Measurements from ENCODE around the gene CDC6. TPM values are rescaled to one million over a fixed set of nuclear protein-coding genes. Genes with fewer than 3 reads are reported as not detected.

The CDC6 gene
- total RNA-seq, 1 experiment from 2014 or later = 96.8 TPM

DNA sequence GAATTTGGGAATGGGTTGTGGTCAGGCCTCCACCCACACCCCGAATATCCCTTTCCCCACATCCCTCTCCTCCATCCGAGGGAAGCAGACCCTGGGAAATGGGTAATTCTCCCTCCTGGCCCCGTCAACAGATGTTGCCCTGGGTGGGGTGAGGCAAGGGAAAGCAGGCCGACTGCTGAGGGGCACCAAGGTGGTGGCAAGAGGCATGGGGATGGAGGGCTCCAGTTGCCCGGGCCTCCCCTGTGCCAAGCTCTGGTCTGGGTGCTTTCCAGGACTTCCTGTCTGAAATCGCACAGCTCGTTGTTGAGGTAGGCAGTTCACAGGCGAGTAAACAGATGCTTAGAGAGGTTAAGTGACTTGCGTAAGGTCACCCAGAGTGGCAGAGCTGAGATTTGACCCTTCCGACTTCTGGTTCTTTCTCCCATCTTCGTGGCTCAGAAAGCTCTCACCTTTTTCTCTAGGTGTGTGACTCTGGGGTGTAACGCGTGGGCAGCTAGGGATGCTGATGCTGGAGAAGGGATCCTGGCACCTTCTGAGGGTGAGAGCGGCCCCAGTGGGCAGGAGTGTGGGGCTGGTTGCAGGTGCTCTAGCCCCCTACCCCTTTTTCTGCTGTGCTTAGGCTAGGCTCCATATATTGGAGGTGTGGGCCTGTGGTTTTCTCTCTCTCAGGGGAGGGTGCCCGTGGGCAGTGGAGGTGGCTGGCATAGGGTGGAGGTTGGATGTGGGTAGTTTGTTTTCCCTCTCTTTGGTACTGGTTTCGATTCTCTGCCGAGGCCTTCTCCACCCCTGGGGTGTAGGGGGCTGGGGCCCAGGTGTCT, 38.5 kb downstream of the CDC6 start:
- no peak for DNase-seq (ENCODE audit: unreplicated experiment)
- TF ChIP-seq, protein P1, sequence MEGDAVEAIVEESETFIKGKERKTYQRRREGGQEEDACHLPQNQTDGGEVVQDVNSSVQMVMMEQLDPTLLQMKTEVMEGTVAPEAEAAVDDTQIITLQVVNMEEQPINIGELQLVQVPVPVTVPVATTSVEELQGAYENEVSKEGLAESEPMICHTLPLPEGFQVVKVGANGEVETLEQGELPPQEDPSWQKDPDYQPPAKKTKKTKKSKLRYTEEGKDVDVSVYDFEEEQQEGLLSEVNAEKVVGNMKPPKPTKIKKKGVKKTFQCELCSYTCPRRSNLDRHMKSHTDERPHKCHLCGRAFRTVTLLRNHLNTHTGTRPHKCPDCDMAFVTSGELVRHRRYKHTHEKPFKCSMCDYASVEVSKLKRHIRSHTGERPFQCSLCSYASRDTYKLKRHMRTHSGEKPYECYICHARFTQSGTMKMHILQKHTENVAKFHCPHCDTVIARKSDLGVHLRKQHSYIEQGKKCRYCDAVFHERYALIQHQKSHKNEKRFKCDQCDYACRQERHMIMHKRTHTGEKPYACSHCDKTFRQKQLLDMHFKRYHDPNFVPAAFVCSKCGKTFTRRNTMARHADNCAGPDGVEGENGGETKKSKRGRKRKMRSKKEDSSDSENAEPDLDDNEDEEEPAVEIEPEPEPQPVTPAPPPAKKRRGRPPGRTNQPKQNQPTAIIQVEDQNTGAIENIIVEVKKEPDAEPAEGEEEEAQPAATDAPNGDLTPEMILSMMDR (IDR thresholded peaks at IDR 0.05; ENCODE audit: unreplicated experiment) = no peak
- intact Hi-C loops (cut with micrococcal nuclease) = no loop called here
- POLR2A ChIA-PET = interaction anchor here (0.5 to 0.9 kb wide), 2 partner anchors 9 to 184 kb away, joined by 3 to 4 read pairs; no protein-coding TSS in a partner anchor
- Mint-ChIP-seq H3K36me3 (ENCODE audit: insufficient read depth, unreplicated experiment) (peaks cover 15% of the 10 kb centered on the region), H3K27me3 (ENCODE audit: insufficient read depth, unreplicated experiment) (no peaks in the 10 kb centered on the region), H3K27ac (ENCODE audit: low read depth, unreplicated experiment) (peak overlapping the region; percentile 63), H3K4me3 (ENCODE audit: unreplicated experiment) (no peak overlapping the region), H3K4me1 (ENCODE audit: insufficient read depth, unreplicated experiment) (peaks cover 64% of the 10 kb centered on the region), H3K9me3 (ENCODE audit: unreplicated experiment) (no peaks in the 10 kb centered on the region)
- CTCF ChIA-PET = interaction anchor here (0.5 to 0.7 kb wide), 2 partner anchors 92 to 112 kb away, joined by 3 read pairs; partner anchors contain the start of gene TOP2A
- no TSS peak for BruUV-seq (replicated peaks)

- intact Hi-C loops (cut with micrococcal nuclease) = no loop called here
- Mint-ChIP-seq H3K9me3 (ENCODE audit: unreplicated experiment) (no peaks in the 10 kb centered on the region), H3K4me3 (ENCODE audit: unreplicated experiment) (no peak overlapping the region), H3K36me3 (ENCODE audit: insufficient read depth, unreplicated experiment) (peaks cover 15% of the 10 kb centered on the region), H3K27me3 (ENCODE audit: insufficient read depth, unreplicated experiment) (no peaks in the 10 kb centered on the region), H3K4me1 (ENCODE audit: insufficient read depth, unreplicated experiment) (peaks cover 61% of the 10 kb centered on the region), H3K27ac (ENCODE audit: low read depth, unreplicated experiment) (no peak overlapping the region)
- BruUV-seq (replicated peaks) = no TSS peak
- TF ChIP-seq, protein P1 (IDR thresholded peaks at IDR 0.05; ENCODE audit: unreplicated experiment) = no peak
- CTCF ChIA-PET = interaction anchor here (0.6 to 1.6 kb wide), 2 partner anchors 8 to 32 kb away, joined by 3 read pairs; no protein-coding TSS in a partner anchor
- DNase-seq (ENCODE audit: unreplicated experiment) = no peak
- POLR2A ChIA-PET = interaction anchor here (1.2 to 1.4 kb wide), 2 partner anchors 8 to 23 kb away, joined by 3 to 4 read pairs; no protein-coding TSS in a partner anchor
These were observed 39.1 kb downstream of the CDC6 start for GRCh38 chr17:40326832-40327199.

GRCh38 chr17:40327244-40327729, 39.6 kb downstream of the CDC6 start:
- Mint-ChIP-seq H3K36me3 (ENCODE audit: insufficient read depth, unreplicated experiment) (peaks cover 15% of the 10 kb centered on the region), H3K27ac (ENCODE audit: low read depth, unreplicated experiment) (peak overlapping the region; percentile 64), H3K4me3 (ENCODE audit: unreplicated experiment) (no peak overlapping the region), H3K4me1 (ENCODE audit: insufficient read depth, unreplicated experiment) (peaks cover 56% of the 10 kb centered on the region), H3K27me3 (ENCODE audit: insufficient read depth, unreplicated experiment) (no peaks in the 10 kb centered on the region), H3K9me3 (ENCODE audit: unreplicated experiment) (no peaks in the 10 kb centered on the region)
- DNase-seq (ENCODE audit: unreplicated experiment) = no peak
- intact Hi-C loops (cut with micrococcal nuclease) = no loop called here
- BruUV-seq (replicated peaks) = no TSS peak
- ChIA-PET CTCF (interaction anchor here (0.6 to 1.6 kb wide), 3 partner anchors 8 to 31 kb away, joined by 3 to 4 read pairs (median 3); no protein-coding TSS in a partner anchor), POLR2A (interaction anchor here (1.1 to 1.4 kb wide), 4 partner anchors 9 to 23 kb away, joined by 3 to 7 read pairs (median 4); no protein-coding TSS in a partner anchor)
- TF ChIP-seq, protein P1 (IDR thresholded peaks at IDR 0.05; ENCODE audit: unreplicated experiment) = no peak

DNA sequence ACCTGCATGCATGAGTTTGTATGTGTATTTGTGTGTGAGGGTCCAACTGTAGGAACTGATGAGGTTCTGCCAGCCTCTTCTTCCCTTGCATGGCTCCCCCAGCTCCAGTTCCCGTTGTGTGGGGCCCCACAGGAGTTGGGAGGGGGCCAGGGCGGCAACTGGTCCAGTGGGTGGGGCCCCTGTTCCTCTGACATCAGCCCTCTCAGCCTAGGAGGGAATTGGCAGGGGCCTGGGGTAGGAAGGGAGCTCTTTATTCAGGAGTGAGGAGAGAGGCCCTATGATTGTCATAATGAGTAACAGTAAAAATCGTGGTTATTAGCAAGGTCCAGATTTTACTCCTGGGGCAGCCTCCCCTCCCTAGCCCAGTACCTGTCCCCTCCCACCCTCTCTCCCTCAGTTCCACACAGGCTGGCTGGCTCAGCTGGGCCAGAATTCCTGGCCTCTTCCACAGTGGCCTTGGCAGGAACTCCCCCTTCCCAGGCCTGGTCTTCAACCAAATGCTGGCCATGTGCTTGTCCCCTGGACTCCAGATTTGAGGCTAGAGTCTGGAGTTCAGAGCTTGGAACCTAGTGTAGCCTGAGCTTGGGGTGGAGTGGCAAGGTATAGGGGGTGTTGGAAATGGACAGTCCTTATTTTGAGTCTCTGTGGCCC, 40.2 kb downstream of the CDC6 start:
- H3K36me3 Mint-ChIP-seq (ENCODE audit: insufficient read depth, unreplicated experiment) = peaks cover 15% of the 10 kb centered on the region
- peaks cover 56% of the 10 kb centered on the region for H3K4me1 Mint-ChIP-seq (ENCODE audit: insufficient read depth, unreplicated experiment)
- CTCF ChIA-PET = interaction anchor here (0.8 to 1.6 kb wide), 3 partner anchors 9 to 27 kb away, joined by 3 to 4 read pairs (median 3); no protein-coding TSS in a partner anchor
- no peaks in the 10 kb centered on the region for H3K9me3 Mint-ChIP-seq (ENCODE audit: unreplicated experiment)
- POLR2A ChIA-PET = interaction anchor here (1.1 to 1.4 kb wide), 4 partner anchors 9 to 22 kb away, joined by 3 to 7 read pairs (median 4); no protein-coding TSS in a partner anchor
- BruUV-seq (replicated peaks) = no TSS peak
- no peak for DNase-seq (ENCODE audit: unreplicated experiment)
- TF ChIP-seq, protein P1 (IDR thresholded peaks at IDR 0.05; ENCODE audit: unreplicated experiment) = no peak
- H3K27ac Mint-ChIP-seq (ENCODE audit: low read depth, unreplicated experiment) = peak overlapping the region; percentile 64
- no peaks in the 10 kb centered on the region for H3K27me3 Mint-ChIP-seq (ENCODE audit: insufficient read depth, unreplicated experiment)
- H3K4me3 Mint-ChIP-seq (ENCODE audit: unreplicated experiment) = no peak overlapping the region
- intact Hi-C loops (cut with micrococcal nuclease) = no loop called here

Measured in MCF 10A (cell line).